IMR-90 (cell line): ENCODE measurements around the gene C6.
A peak's percentile ranks its signal among the peaks of the same experiment; 100 is the strongest.

Source experiments
- CEBPB ChIP-seq: IDR thresholded peaks from 2 replicates; pipeline ENCODE4 v1.6.1; 2012; ENCODE audit warnings: low read depth, low read length, improper control_type of control experiment
- CHD1 ChIP-seq: IDR thresholded peaks from 2 replicates; pipeline ENCODE4 v1.6.1; 2012; ENCODE audit warnings: low read depth, low read length, improper control_type of control experiment
- FOS ChIP-seq: fragments of 150-350 bp; IDR thresholded peaks from 2 replicates; pipeline ENCODE4 v1.6.1; 2016; ENCODE audit warnings: low read depth, low read length
- MAFK ChIP-seq: IDR thresholded peaks from 2 replicates; pipeline ENCODE4 v1.6.1; 2012; ENCODE audit warnings: low read depth, low read length, improper control_type of control experiment
- MAZ ChIP-seq: IDR thresholded peaks from 2 replicates; pipeline ENCODE4 v1.6.1; 2012; ENCODE audit warnings: low read depth, mild to moderate bottlenecking, low read length, improper control_type of control experiment, moderate library complexity, borderline replicate concordance
- POLR2A ChIP-seq: IDR thresholded peaks from 2 replicates; pipeline ENCODE4 v1.6.1; 2012; ENCODE audit warnings: mild to moderate bottlenecking, low read depth, low read length
- RAD21 ChIP-seq: IDR thresholded peaks from 2 replicates; pipeline ENCODE4 v1.6.1; 2012; ENCODE audit warnings: low read length, improper control_type of control experiment
- RCOR1 ChIP-seq: IDR thresholded peaks from 2 replicates; pipeline ENCODE4 v1.6.1; 2012; ENCODE audit warnings: mild to moderate bottlenecking, low read length, improper control_type of control experiment; ENCODE audit not compliant: insufficient replicate concordance
- SMC3 ChIP-seq: fragments of 150-350 bp; IDR thresholded peaks from 2 replicates; pipeline ENCODE4 v1.6.1; 2016; ENCODE audit warnings: low read depth, mild to moderate bottlenecking, antibody characterized with exemption, low read length, moderate library complexity
- TF ChIP-seq, protein P1 (sequence below): conservative IDR thresholded peaks from 2 replicates; pipeline ENCODE4 v1.5.1; 2012; ENCODE audit warnings: mild to moderate bottlenecking, low read depth, low read length, improper control_type of control experiment
- TF ChIP-seq, protein P2 (sequence below): fragments of 150-350 bp; IDR thresholded peaks from 2 replicates; pipeline ENCODE4 v1.6.1; 2017; ENCODE audit warnings: mild to moderate bottlenecking, antibody characterized with exemption, low read length, low read depth

DNA sequence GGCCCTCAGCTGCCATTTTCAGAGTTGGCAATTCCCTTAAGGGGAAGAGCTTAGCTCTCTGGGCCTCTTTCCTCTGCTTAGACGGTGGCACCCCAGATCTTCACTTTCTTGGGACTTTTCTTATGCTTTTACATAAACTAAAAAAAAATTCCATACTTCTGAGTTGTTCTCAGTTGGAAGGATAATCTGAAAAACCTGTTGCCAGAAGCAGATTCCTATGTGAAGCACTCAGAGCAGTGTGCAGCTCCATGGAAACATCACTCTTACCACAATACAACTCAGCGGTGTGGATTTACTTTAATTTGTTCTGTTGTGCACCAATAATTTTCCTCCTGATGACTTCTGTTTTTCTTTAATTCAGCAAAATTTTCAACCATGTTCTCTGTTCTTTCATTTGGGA, 98.1 kb downstream of the C6 start:
- TF ChIP-seq, protein P1, sequence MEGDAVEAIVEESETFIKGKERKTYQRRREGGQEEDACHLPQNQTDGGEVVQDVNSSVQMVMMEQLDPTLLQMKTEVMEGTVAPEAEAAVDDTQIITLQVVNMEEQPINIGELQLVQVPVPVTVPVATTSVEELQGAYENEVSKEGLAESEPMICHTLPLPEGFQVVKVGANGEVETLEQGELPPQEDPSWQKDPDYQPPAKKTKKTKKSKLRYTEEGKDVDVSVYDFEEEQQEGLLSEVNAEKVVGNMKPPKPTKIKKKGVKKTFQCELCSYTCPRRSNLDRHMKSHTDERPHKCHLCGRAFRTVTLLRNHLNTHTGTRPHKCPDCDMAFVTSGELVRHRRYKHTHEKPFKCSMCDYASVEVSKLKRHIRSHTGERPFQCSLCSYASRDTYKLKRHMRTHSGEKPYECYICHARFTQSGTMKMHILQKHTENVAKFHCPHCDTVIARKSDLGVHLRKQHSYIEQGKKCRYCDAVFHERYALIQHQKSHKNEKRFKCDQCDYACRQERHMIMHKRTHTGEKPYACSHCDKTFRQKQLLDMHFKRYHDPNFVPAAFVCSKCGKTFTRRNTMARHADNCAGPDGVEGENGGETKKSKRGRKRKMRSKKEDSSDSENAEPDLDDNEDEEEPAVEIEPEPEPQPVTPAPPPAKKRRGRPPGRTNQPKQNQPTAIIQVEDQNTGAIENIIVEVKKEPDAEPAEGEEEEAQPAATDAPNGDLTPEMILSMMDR, result no peak
- TF ChIP-seq RCOR1 (no peak), RAD21 (no peak), CEBPB (no peak), FOS (peak; percentile 49; the same call in 1 of the 2 replicates), MAZ (no peak), CHD1 (no peak), MAFK (no peak; the same call in 1 of the 2 replicates), POLR2A (no peak), SMC3 (no peak)
- TF ChIP-seq, protein P2, sequence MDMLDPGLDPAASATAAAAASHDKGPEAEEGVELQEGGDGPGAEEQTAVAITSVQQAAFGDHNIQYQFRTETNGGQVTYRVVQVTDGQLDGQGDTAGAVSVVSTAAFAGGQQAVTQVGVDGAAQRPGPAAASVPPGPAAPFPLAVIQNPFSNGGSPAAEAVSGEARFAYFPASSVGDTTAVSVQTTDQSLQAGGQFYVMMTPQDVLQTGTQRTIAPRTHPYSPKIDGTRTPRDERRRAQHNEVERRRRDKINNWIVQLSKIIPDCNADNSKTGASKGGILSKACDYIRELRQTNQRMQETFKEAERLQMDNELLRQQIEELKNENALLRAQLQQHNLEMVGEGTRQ, result no peak
